ENCODE measurements around the gene LAPTM4A. TPM values are rescaled to one million over a fixed set of nuclear protein-coding genes. Genes with fewer than 3 reads are reported as not detected.
A peak's percentile ranks its signal among the peaks of the same experiment; 100 is the strongest.

LAPTM4A gene
- total RNA-seq, 2 donors from 2014 or later = 181 to 200 TPM

DNA sequence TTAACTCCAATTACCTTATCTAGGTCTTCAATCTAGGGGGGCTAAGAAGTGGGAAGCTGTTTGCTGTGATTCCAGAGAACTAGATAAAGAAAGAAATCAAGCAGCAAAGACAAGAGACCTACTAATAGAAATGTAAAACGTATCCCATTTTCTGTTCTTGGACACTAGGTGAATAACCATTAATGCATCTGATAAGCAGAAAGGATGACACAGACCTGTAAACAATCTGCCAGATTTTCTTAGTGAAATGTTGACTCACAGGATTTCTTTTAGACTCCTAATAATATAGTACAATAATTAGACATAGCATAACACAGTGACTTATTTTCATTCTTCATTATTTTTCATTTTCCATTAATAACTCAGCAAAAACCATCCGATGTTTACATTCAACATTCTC is 62.8 kb downstream of the LAPTM4A start:
- no peaks in the 10 kb centered on the region for H3K36me3 ChIP-seq
- H3K4me3 ChIP-seq = peak overlapping the region; percentile 92
- peaks cover 4 to 16% of the 10 kb centered on the region in 2 donors for H3K4me1 ChIP-seq (ENCODE audit: control insufficient read depth in 1 of 2, low read depth in 2 of 2)
- no peak for DNase-seq (ENCODE audit: low spot score)
- no peaks in the 10 kb centered on the region for H3K9me3 ChIP-seq
- TF ChIP-seq, protein P1, sequence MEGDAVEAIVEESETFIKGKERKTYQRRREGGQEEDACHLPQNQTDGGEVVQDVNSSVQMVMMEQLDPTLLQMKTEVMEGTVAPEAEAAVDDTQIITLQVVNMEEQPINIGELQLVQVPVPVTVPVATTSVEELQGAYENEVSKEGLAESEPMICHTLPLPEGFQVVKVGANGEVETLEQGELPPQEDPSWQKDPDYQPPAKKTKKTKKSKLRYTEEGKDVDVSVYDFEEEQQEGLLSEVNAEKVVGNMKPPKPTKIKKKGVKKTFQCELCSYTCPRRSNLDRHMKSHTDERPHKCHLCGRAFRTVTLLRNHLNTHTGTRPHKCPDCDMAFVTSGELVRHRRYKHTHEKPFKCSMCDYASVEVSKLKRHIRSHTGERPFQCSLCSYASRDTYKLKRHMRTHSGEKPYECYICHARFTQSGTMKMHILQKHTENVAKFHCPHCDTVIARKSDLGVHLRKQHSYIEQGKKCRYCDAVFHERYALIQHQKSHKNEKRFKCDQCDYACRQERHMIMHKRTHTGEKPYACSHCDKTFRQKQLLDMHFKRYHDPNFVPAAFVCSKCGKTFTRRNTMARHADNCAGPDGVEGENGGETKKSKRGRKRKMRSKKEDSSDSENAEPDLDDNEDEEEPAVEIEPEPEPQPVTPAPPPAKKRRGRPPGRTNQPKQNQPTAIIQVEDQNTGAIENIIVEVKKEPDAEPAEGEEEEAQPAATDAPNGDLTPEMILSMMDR (IDR thresholded peaks at IDR 0.05) = no peak
- ATAC-seq (ENCODE audit: insufficient number of reproducible peaks, low FRiP score, low read depth) = no peak
- no peaks in the 10 kb centered on the region for H3K27me3 ChIP-seq (replicated peaks; ENCODE audit: insufficient read depth)
- no peak overlapping the region for H3K27ac ChIP-seq

DNA sequence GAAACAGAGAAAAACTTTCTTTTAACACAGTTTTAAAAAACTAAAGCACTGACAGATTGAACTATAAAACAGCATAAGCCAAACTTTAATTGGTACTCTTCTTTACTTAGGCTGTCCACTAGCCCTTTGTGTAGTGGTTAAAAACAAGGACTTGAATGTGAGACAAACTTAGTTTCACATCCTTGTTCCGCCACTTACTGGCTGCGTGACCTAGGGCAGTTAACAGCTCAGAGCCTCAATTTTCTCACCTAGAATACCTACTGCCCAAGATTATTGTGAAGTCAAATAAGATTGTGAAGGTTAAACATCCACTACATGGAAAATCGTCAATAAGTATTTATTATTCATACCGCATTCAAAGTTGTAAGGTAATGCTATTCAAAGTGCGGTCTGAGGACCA is 63.5 kb downstream of the LAPTM4A start:
- peaks cover 4 to 16% of the 10 kb centered on the region in 2 donors for H3K4me1 ChIP-seq (ENCODE audit: control insufficient read depth in 1 of 2, low read depth in 2 of 2)
- H3K27ac ChIP-seq = no peak overlapping the region
- no peaks in the 10 kb centered on the region for H3K9me3 ChIP-seq
- DNase-seq (ENCODE audit: low spot score) = no peak
- no peak for ATAC-seq (ENCODE audit: insufficient number of reproducible peaks, low FRiP score, low read depth)
- no peak overlapping the region for H3K4me3 ChIP-seq
- TF ChIP-seq, protein P1 (IDR thresholded peaks at IDR 0.05) = no peak
- H3K36me3 ChIP-seq = no peaks in the 10 kb centered on the region
- no peaks in the 10 kb centered on the region for H3K27me3 ChIP-seq (replicated peaks; ENCODE audit: insufficient read depth)

Other genes starting within 250 kb of the LAPTM4A start
- 10 to 100 TPM in 1 of 2 donors, 1 to 10 TPM in 1; 9.2 to 11.9 TPM for gene TTC32, start 149.6 kb downstream of the LAPTM4A start, total RNA-seq
- gene WDR35, start 61.5 kb downstream of the LAPTM4A start, total RNA-seq = 10 to 100 TPM in 1 of 2 donors, 1 to 10 TPM in 1; 5.1 to 14.3 TPM
- gene MATN3, start 39.0 kb downstream of the LAPTM4A start, total RNA-seq = 1 to 10 TPM; 1.3 to 1.8 TPM
- 1 to 10 TPM; 3.1 to 9.6 TPM for gene SDC1, start 173.5 kb upstream of the LAPTM4A start, total RNA-seq

Measured in thoracic aorta (tissue), 2 donors.